H9 (cell line): ENCODE measurements around the gene GSG1L2. TPM values are rescaled to one million over a fixed set of nuclear protein-coding genes. Genes with fewer than 3 reads are reported as not detected.

ENCODE experiments used
- DNase-seq: peaks from one replicate; pipeline ENCODE4 v3.0.0-alpha.2; 2017
- H2AFZ ChIP-seq: one replicate; pipeline ENCODE4 v1.6.1; 2013; ENCODE audit warnings: mild to moderate bottlenecking, low read length, control low read depth, moderate library complexity
- H2AK5ac ChIP-seq: 2 replicates; pipeline ENCODE4 v1.6.1; 2013; ENCODE audit warnings: low read length, control low read depth, mixed read lengths; ENCODE audit not compliant: insufficient read length
- H2BK120ac ChIP-seq: one replicate; pipeline ENCODE4 v1.6.1; 2013; ENCODE audit warnings: low read depth, mild to moderate bottlenecking, low read length, control low read depth, inconsistent platforms; ENCODE audit not compliant: poor library complexity, severe bottlenecking
- H2BK12ac ChIP-seq: 2 replicates; pipeline ENCODE4 v1.6.1; 2013; ENCODE audit warnings: low read length, control low read depth, mixed read lengths, low read depth; ENCODE audit not compliant: insufficient read length
- H2BK15ac ChIP-seq: 2 replicates; pipeline ENCODE4 v1.6.1; 2013; ENCODE audit warnings: low read depth, low read length, control low read depth
- H2BK20ac ChIP-seq: one replicate; pipeline ENCODE4 v1.6.1; 2013; ENCODE audit warnings: low read depth, mild to moderate bottlenecking, low read length, control low read depth, inconsistent platforms; ENCODE audit not compliant: poor library complexity, severe bottlenecking
- H2BK5ac ChIP-seq: 2 replicates; pipeline ENCODE4 v1.6.1; 2013; ENCODE audit warnings: low read length, control low read depth, mixed read lengths; ENCODE audit not compliant: insufficient read length
- H3K14ac ChIP-seq: 2 replicates; pipeline ENCODE4 v1.6.1; 2013; ENCODE audit warnings: low read length, control low read depth; ENCODE audit not compliant: insufficient read depth
- H3K18ac ChIP-seq: 2 replicates; pipeline ENCODE4 v1.6.1; 2013; ENCODE audit warnings: low read depth, mild to moderate bottlenecking, mixed read lengths, low read length, control low read depth; ENCODE audit not compliant: insufficient read length
- H3K23ac ChIP-seq: 2 replicates; pipeline ENCODE4 v1.6.1; 2013; ENCODE audit warnings: low read length, control low read depth, mixed read lengths, low read depth; ENCODE audit not compliant: insufficient read length
- H3K23me2 ChIP-seq: 2 replicates; pipeline ENCODE4 v1.6.1; 2013; ENCODE audit warnings: low read depth, mild to moderate bottlenecking, mixed read lengths, low read length, control low read depth; ENCODE audit not compliant: insufficient read length, poor library complexity, severe bottlenecking
- H3K27ac ChIP-seq: 2 replicates; pipeline ENCODE4 v1.5.1; 2013; ENCODE audit warnings: low read length, control low read depth, mixed read lengths, low read depth; ENCODE audit not compliant: insufficient read length
- H3K27me3 ChIP-seq: 2 replicates; pipeline ENCODE4 v1.6.1; 2013; ENCODE audit warnings: low read length, control low read depth, inconsistent platforms; ENCODE audit not compliant: insufficient read depth
- H3K4ac ChIP-seq: 2 replicates; pipeline ENCODE4 v1.6.1; 2013; ENCODE audit warnings: low read depth, mild to moderate bottlenecking, control low read depth, inconsistent platforms, low read length, moderate library complexity
- H3K4me1 ChIP-seq: 2 replicates; pipeline ENCODE4 v1.6.1; 2013; ENCODE audit warnings: low read length, control low read depth, inconsistent platforms; ENCODE audit not compliant: insufficient read depth
- H3K4me2 ChIP-seq: 2 replicates; pipeline ENCODE4 v1.6.1; 2013; ENCODE audit warnings: low read length, control low read depth, mixed read lengths; ENCODE audit not compliant: insufficient read length, insufficient read depth
- H3K56ac ChIP-seq: 2 replicates; pipeline ENCODE4 v1.6.1; 2013; ENCODE audit warnings: low read depth, mild to moderate bottlenecking, mixed read lengths, low read length, control low read depth; ENCODE audit not compliant: insufficient read length
- H3K79me1 ChIP-seq: 2 replicates; pipeline ENCODE4 v1.6.1; 2013; ENCODE audit warnings: low read depth, mild to moderate bottlenecking, moderate library complexity, low read length, control low read depth, inconsistent platforms; ENCODE audit not compliant: insufficient read depth, poor library complexity, severe bottlenecking
- H3K79me2 ChIP-seq: 2 replicates; pipeline ENCODE4 v1.6.1; 2013; ENCODE audit warnings: low read length, control low read depth, inconsistent platforms; ENCODE audit not compliant: insufficient read depth
- H3K9ac ChIP-seq: 2 replicates; pipeline ENCODE4 v1.6.1; 2013; ENCODE audit warnings: low read length, control low read depth, mixed read lengths; ENCODE audit not compliant: insufficient read length; ENCODE audit errors: extremely low read depth
- H3K9me3 ChIP-seq: one replicate; pipeline ENCODE4 v1.6.1; 2013; ENCODE audit warnings: low read depth, low read length, inconsistent platforms; ENCODE audit not compliant: control insufficient read depth
- H3T11ph ChIP-seq: one replicate; pipeline ENCODE4 v1.6.1; 2013; ENCODE audit warnings: mild to moderate bottlenecking, low read length, control low read depth, inconsistent platforms
- H4K20me1 ChIP-seq: one replicate; pipeline ENCODE4 v1.6.1; 2013; ENCODE audit not compliant: control insufficient read depth, insufficient read length, insufficient read depth
- H4K5ac ChIP-seq: 2 replicates; pipeline ENCODE4 v1.6.1; 2013; ENCODE audit warnings: low read depth, mild to moderate bottlenecking, mixed read lengths, low read length, control low read depth; ENCODE audit not compliant: insufficient read length
- H4K8ac ChIP-seq: replicated peaks from 2 replicates; pipeline ENCODE4 v1.6.1; 2013; ENCODE audit warnings: low read length, control low read depth, mixed read lengths, low read depth; ENCODE audit not compliant: insufficient read length
- H4K91ac ChIP-seq: 2 replicates; pipeline ENCODE4 v1.6.1; 2013; ENCODE audit warnings: low read depth, mild to moderate bottlenecking, moderate library complexity, mixed read lengths, low read length, control low read depth; ENCODE audit not compliant: insufficient read length
- H3K27ac Mint-ChIP-seq, 3 experiments: 2 replicates in 2 of 3; 3 replicates in 1 of 3; pipeline ENCODE4 v1.8.0; 2020 to 2021; ENCODE audit warnings: mixed read lengths in 3 of 3, mild to moderate bottlenecking in 1 of 3, moderate library complexity in 1 of 3
- H3K27me3 Mint-ChIP-seq: 2 replicates; pipeline ENCODE4 v1.8.0; 2021; ENCODE audit warnings: low read depth, mild to moderate bottlenecking, moderate library complexity, mixed read lengths
- H3K36me3 Mint-ChIP-seq, 3 experiments: 2 replicates in 2 of 3; 3 replicates in 1 of 3; pipeline ENCODE4 v1.8.0; 2020 to 2021; ENCODE audit warnings: low read depth in 3 of 3, mixed read lengths in 3 of 3; ENCODE audit not compliant: insufficient read depth in 1 of 3
- H3K4me1 Mint-ChIP-seq, 2 experiments: 2 replicates each; pipeline ENCODE4 v1.8.0; 2020; ENCODE audit warnings: mixed read lengths in 2 of 2
- H3K4me3 Mint-ChIP-seq, 2 experiments: 2 replicates in 1 of 2; 3 replicates in 1 of 2; pipeline ENCODE4 v1.8.0; 2020 to 2021; ENCODE audit warnings: mild to moderate bottlenecking in 2 of 2, mixed read lengths in 2 of 2, moderate library complexity in 1 of 2
- H3K9me3 Mint-ChIP-seq, 2 experiments: 2 replicates in 1 of 2; 3 replicates in 1 of 2; pipeline ENCODE4 v1.8.0; 2020; ENCODE audit warnings: mild to moderate bottlenecking in 2 of 2, mixed read lengths in 2 of 2, moderate library complexity in 1 of 2
- CTCF ChIP-seq: fragments of 200-600 bp; sonication (generic); conservative IDR thresholded peaks from 3 replicates; pipeline ENCODE4 v1.8.0; 2021; ENCODE audit warnings: antibody characterized with exemption, mild to moderate bottlenecking
- WGBS: extraction: QIAGEN DNeasy Blood & Tissue Kit; methylation state at CpG from one replicate; pipeline ENCODE4 v1.1.7; 2013; ENCODE audit warnings: missing lambda C conversion rate, low lambda C conversion rate, mixed read lengths; ENCODE audit not compliant: insufficient read length; ENCODE audit errors: extremely low coverage; 5-methylcytosine and 5-hydroxymethylcytosine counted together
- total RNA-seq: library from RNA; stranded (reverse); gene quantifications from 2 replicates; pipeline ENCODE4 v1.2.1, GENCODE V29; 2021

The GSG1L2 gene
- total RNA-seq, 1 experiment from 2014 or later: not detected

- no CpG with 5 or more reads among the region's 9 CpGs for WGBS
- no peak for TF ChIP-seq CTCF
- Mint-ChIP-seq H3K27ac (peak overlapping the region in 1 of 3 experiments; percentile 41; a peak in 2 of 7 replicates), H3K27me3 (peaks cover 6% of the 10 kb centered on the region), H3K4me3 (no peak overlapping the region), H3K4me1 (peaks cover 6 to 8% of the 10 kb centered on the region in 2 experiments), H3K9me3 (peaks cover 7 to 8% of the 10 kb centered on the region in 2 experiments; a peak in 4 of 5 replicates), H3K36me3 (0 out of 7 replicates have a peak, but pooled peaks cover 0 to 3% (median 0%) of the 10 kb centered on the region in 3 experiments)
- H3K56ac ChIP-seq: no peak overlapping the region
- H3K79me1 ChIP-seq: no peaks in the 10 kb centered on the region
- H3K18ac ChIP-seq: no peak overlapping the region
- no peak overlapping the region for H2BK120ac ChIP-seq
- H3K4ac ChIP-seq: no peak overlapping the region
- no peak overlapping the region for H2BK12ac ChIP-seq
- no peak overlapping the region for H4K91ac ChIP-seq
- no peak overlapping the region for H2BK15ac ChIP-seq
- no peaks in the 10 kb centered on the region for H3K23me2 ChIP-seq
- H2BK5ac ChIP-seq: no peak overlapping the region
- H3K9me3 ChIP-seq: no peaks in the 10 kb centered on the region
- H3K4me1 ChIP-seq: no peaks in the 10 kb centered on the region
- H3K4me2 ChIP-seq: no peak overlapping the region
- no peak overlapping the region for H2BK20ac ChIP-seq
- no peaks in the 10 kb centered on the region for H3K27me3 ChIP-seq
- H4K8ac ChIP-seq: no peak overlapping the region
- no peaks in the 10 kb centered on the region for H3K79me2 ChIP-seq
- no peak overlapping the region for H3K14ac ChIP-seq
- no peaks in the 10 kb centered on the region for H4K20me1 ChIP-seq
- DNase-seq: no peak
- H2AFZ ChIP-seq: no peak overlapping the region
- H3K27ac ChIP-seq: no peak overlapping the region
- no peak overlapping the region for H3T11ph ChIP-seq
- H3K9ac ChIP-seq: no peak overlapping the region
- no peak overlapping the region for H4K5ac ChIP-seq
- no peak overlapping the region for H3K23ac ChIP-seq
- H2AK5ac ChIP-seq: no peak overlapping the region
These were observed 45.0 kb downstream of the GSG1L2 start for GRCh38 chr17:9776911-9777310.
